Endothelial cell of umbilical vein (primary cell): ENCODE results near the gene LGR6. TPM values are rescaled to one million over a fixed set of nuclear protein-coding genes. Genes with fewer than 3 reads are reported as not detected.

ENCODE experiments used
- BruUV-seq: library from RNA; stranded (reverse); fragments of 400-500 nt; replicated peaks from 2 replicates; lab custom pipeline; 2021; lab: Mats Ljungman, UMichigan
- CTCF ChIA-PET: fragments of 300-600, 350-600 bp; sonication (Branson Sonifier 250); formaldehyde crosslinking; loops from one replicate; lab custom pipeline; 2021; ENCODE audit warnings: antibody characterized with exemption, inconsistent platforms; lab: Charles Lee
- POLR2A ChIA-PET: fragments of 300-600, 350-600 bp; sonication (Branson Sonifier 250); formaldehyde crosslinking; loops from one replicate; lab custom pipeline; 2021; ENCODE audit warnings: antibody characterized with exemption, inconsistent platforms; lab: Charles Lee
- DNase-seq: peaks from one replicate; pipeline ENCODE4 v3.0.0-alpha.2; 2011; ENCODE audit warnings: low read depth, low spot score
- FAIRE-seq: peaks from 2 replicates; lab custom pipeline; 2011; peaks lifted over from hg19 to GRCh38; lab: Jason Lieb, UNC
- H2AFZ ChIP-seq: 2 replicates; pipeline ENCODE4 v1.6.0; 2012; ENCODE audit warnings: low read depth, low read length, control low read depth, inconsistent platforms
- H3K27ac ChIP-seq: 2 replicates; pipeline ENCODE4 v1.5.1; 2011; ENCODE audit warnings: low read depth, mild to moderate bottlenecking, control low read depth, low read length, moderate library complexity; ENCODE audit not compliant: insufficient read depth
- H3K27me3 ChIP-seq, 2 experiments: 2 replicates each; pipeline versions ENCODE4 v1.6.0 to v1.6.1; 2011; ENCODE audit warnings: low read length in 2 of 2, mixed read lengths in 1 of 2; ENCODE audit not compliant: control insufficient read depth in 2 of 2, insufficient read depth in 2 of 2
- H3K36me3 ChIP-seq, 2 experiments: 2 replicates in 1 of 2; 3 replicates in 1 of 2; pipeline ENCODE4 v1.5.1; 2011; ENCODE audit warnings: low read length in 2 of 2, mild to moderate bottlenecking in 1 of 2, moderate library complexity in 1 of 2; ENCODE audit not compliant: control insufficient read depth in 2 of 2, insufficient read depth in 2 of 2; ENCODE audit errors: extremely low read depth in 1 of 2
- H3K4me1 ChIP-seq: 3 replicates; pipeline ENCODE4 v1.5.1; 2011; ENCODE audit warnings: mild to moderate bottlenecking, low read length; ENCODE audit not compliant: control insufficient read depth, insufficient read depth; ENCODE audit errors: extremely low read depth
- H3K4me2 ChIP-seq: 2 replicates; pipeline ENCODE4 v1.6.1; 2011; ENCODE audit warnings: low read length, control low read depth, mixed read lengths; ENCODE audit not compliant: insufficient read depth
- H3K4me3 ChIP-seq, 3 experiments: fragments of 200-600 bp in 1 of 3; sonication (generic), shearing (Covaris generic) in 1 of 3; replicated peaks in 1 of 3; 2 replicates each; pipeline ENCODE4 v1.5.1; 2011 to 2016; ENCODE audit warnings: control low read depth in 3 of 3, low read length in 3 of 3, mild to moderate bottlenecking in 2 of 3, inconsistent platforms in 1 of 3, low read depth in 1 of 3, moderate library complexity in 1 of 3; ENCODE audit not compliant: insufficient read depth in 1 of 3
- H3K79me2 ChIP-seq: 2 replicates; pipeline ENCODE4 v1.6.0; 2012; ENCODE audit warnings: low read length, inconsistent platforms; ENCODE audit not compliant: control insufficient read depth, insufficient read depth
- H3K9ac ChIP-seq: replicated peaks from 2 replicates; pipeline ENCODE3; 2011; ENCODE audit warnings: low read length, control low read depth; ENCODE audit not compliant: insufficient read depth; ENCODE audit errors: extremely low read depth
- H3K9me1 ChIP-seq: replicated peaks from 3 replicates; pipeline ENCODE4 v1.6.0; 2011; ENCODE audit warnings: mild to moderate bottlenecking, low read length; ENCODE audit not compliant: control insufficient read depth, insufficient read depth; ENCODE audit errors: extremely low read depth
- H3K9me3 ChIP-seq: replicated peaks from 2 replicates; pipeline ENCODE4 v1.5.1; 2012; ENCODE audit warnings: low read length, inconsistent platforms; ENCODE audit not compliant: control insufficient read depth, insufficient read depth
- H4K20me1 ChIP-seq: replicated peaks from 2 replicates; pipeline ENCODE3; 2011; ENCODE audit warnings: mild to moderate bottlenecking, low read length; ENCODE audit not compliant: control insufficient read depth, insufficient read depth; ENCODE audit errors: extremely low read depth
- EZH2 ChIP-seq: IDR thresholded peaks from 2 replicates; pipeline ENCODE4 v1.6.1; 2012; ENCODE audit warnings: borderline replicate concordance, low read depth, mild to moderate bottlenecking, moderate library complexity, low read length, inconsistent platforms; ENCODE audit not compliant: severe bottlenecking
- FOS ChIP-seq: IDR thresholded peaks from 2 replicates; pipeline ENCODE4 v1.6.1; 2011; ENCODE audit warnings: mild to moderate bottlenecking, low read length, moderate library complexity, borderline replicate concordance; ENCODE audit not compliant: insufficient read depth
- GATA2 ChIP-seq: IDR thresholded peaks from 2 replicates; pipeline ENCODE4 v1.7.0; 2011; ENCODE audit warnings: low read depth, mild to moderate bottlenecking, moderate library complexity, mixed read lengths, low read length; ENCODE audit not compliant: insufficient read length, insufficient read depth
- JUN ChIP-seq: IDR thresholded peaks from 2 replicates; pipeline ENCODE4 v1.6.1; 2011; ENCODE audit warnings: borderline replicate concordance, low read depth; ENCODE audit not compliant: insufficient read length, insufficient read depth
- MYC ChIP-seq: IDR thresholded peaks from one replicate; pipeline ENCODE4 v1.6.1; 2011; ENCODE audit warnings: mild to moderate bottlenecking, low read depth, low read length
- POLR2A ChIP-seq: IDR thresholded peaks from 2 replicates; pipeline ENCODE4 v1.6.1; 2012; ENCODE audit warnings: low read depth, mild to moderate bottlenecking, control low read depth, low read length
- POLR2AphosphoS5 ChIP-seq: IDR thresholded peaks from 2 replicates; pipeline ENCODE4 v1.6.1; 2012; ENCODE audit warnings: low read depth, mild to moderate bottlenecking, control low read depth, low read length, moderate library complexity; ENCODE audit not compliant: insufficient read depth
- dilution Hi-C: fragments of 300-500 bp; cut with MboI; formaldehyde crosslinking; loops from one replicate; pipeline ENCODE4 v1.15.0; 2019; ENCODE audit warnings: low sequenced_read_pairs; ENCODE audit not compliant: extremely low pct_ligation_motif_present
- intact Hi-C: fragments of 100-400 bp; cut with micrococcal nuclease; formaldehyde crosslinking; loops from one replicate; pipeline ENCODE4 v1.10.0; 2022
- polyA plus RNA-seq, 4 experiments: library from polyadenylated mRNA; depleted of rRNA in 3 of 4; stranded (reverse) in 3 of 4; unstranded in 1 of 4; fragments of >200 nt; gene quantifications; 2 replicates each; pipeline versions ENCODE4 v1.2.1 to v1.2.3, GENCODE V29; 2011 to 2012; ENCODE audit warnings: missing spikeins in 1 of 4
- total RNA-seq: library from RNA; stranded (reverse); gene quantifications from 2 replicates; pipeline ENCODE4 v1.2.3, GENCODE V29; 2021
- TF ChIP-seq, protein P1 (sequence below), 2 donors: IDR thresholded peaks; 1 replicate in 1 of 2; 2 replicates in 1 of 2; pipeline ENCODE4 v1.5.1; 2011; ENCODE audit warnings: low read length in 2 of 2, mild to moderate bottlenecking in 2 of 2, moderate library complexity in 2 of 2, control low read depth in 1 of 2, inconsistent platforms in 1 of 2, low read depth in 1 of 2; ENCODE audit not compliant: insufficient read depth in 1 of 2; ENCODE audit errors: extremely low read depth in 1 of 2
- TF ChIP-seq, protein P2 (sequence below): IDR thresholded peaks from 2 replicates; pipeline ENCODE4 v1.6.1; 2011; ENCODE audit not compliant: insufficient read depth, insufficient read length

The LGR6 gene
- total and polyA plus RNA-seq, 2 donors (not counting 3 experiments of a cell fraction or from before 2014, with no cell fraction given) = not detected

DNA sequence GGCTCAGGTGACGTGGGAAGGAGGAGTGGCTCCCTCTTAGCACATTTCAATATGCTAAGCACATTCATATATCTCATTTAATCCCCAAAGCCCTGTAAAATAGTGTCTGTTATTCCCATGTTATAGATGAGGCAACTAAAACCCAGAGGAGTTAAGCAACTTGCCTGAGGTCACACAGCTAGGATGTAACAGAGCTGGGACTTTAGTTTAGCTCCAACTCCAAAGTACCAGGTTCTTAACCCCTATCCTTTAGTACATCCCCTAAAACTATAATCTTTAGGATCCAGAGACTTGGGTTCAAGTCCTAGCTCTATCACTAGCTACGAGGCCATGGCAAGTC lies 48.5 kb downstream of the LGR6 start:
- Histone ChIP-seq H3K9me1 (no peaks in the 10 kb centered on the region), H2AFZ (no peak overlapping the region), H3K27me3 (peaks cover 0 to 18% of the 10 kb centered on the region in 2 experiments), H4K20me1 (no peaks in the 10 kb centered on the region), H3K79me2 (no peaks in the 10 kb centered on the region), H3K4me1 (no peaks in the 10 kb centered on the region), H3K4me3 (no peak overlapping the region), H3K27ac (no peak overlapping the region), H3K4me2 (no peak overlapping the region), H3K9me3 (no peaks in the 10 kb centered on the region), H3K36me3 (no peaks in the 10 kb centered on the region), H3K9ac (no peak overlapping the region)
- DNase-seq = no peak
- no peak for FAIRE-seq
- no TSS peak for BruUV-seq
- POLR2A ChIA-PET = no interaction called here
- dilution Hi-C loops = no loop called here
- TF ChIP-seq JUN = no peak
- TF ChIP-seq, protein P1, sequence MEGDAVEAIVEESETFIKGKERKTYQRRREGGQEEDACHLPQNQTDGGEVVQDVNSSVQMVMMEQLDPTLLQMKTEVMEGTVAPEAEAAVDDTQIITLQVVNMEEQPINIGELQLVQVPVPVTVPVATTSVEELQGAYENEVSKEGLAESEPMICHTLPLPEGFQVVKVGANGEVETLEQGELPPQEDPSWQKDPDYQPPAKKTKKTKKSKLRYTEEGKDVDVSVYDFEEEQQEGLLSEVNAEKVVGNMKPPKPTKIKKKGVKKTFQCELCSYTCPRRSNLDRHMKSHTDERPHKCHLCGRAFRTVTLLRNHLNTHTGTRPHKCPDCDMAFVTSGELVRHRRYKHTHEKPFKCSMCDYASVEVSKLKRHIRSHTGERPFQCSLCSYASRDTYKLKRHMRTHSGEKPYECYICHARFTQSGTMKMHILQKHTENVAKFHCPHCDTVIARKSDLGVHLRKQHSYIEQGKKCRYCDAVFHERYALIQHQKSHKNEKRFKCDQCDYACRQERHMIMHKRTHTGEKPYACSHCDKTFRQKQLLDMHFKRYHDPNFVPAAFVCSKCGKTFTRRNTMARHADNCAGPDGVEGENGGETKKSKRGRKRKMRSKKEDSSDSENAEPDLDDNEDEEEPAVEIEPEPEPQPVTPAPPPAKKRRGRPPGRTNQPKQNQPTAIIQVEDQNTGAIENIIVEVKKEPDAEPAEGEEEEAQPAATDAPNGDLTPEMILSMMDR (IDR thresholded peaks at IDR 0.05; ENCODE audit: extremely low read depth in 1 of 2, insufficient read depth in 1 of 2, low read depth in 1 of 2, low read length in 2 of 2) = no peak
- TF ChIP-seq FOS = no peak
- intact Hi-C loops = no loop called here
- CTCF ChIA-PET = interaction anchor here (0.9 kb wide), 1 partner anchor 32 kb away, joined by 4 read pairs; no protein-coding TSS in a partner anchor

DNA sequence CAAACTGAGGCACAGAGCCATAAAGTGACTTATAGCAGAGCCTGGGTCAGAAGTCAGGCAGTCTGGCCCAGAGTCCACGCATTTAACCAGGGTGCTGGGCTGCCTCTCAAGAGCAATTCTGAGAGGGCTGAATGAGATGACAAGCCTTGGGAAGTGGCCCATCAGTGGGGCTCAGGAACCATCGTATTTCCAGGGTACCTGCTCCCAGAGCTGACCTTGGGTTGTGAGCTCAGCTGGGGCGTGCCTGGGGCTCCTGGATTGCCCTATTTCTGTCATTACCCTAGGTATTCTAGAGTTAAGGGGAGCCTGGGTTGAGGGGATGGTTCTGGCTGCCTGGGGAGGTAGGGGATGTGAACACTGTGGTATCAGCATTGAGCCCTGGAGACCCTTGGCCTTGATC lies 49.4 kb downstream of the LGR6 start:
- no peaks in the 10 kb centered on the region for H3K9me1 ChIP-seq
- no peak overlapping the region for H3K4me3 ChIP-seq
- no peak for DNase-seq
- H3K9me3 ChIP-seq = no peaks in the 10 kb centered on the region
- no peak overlapping the region for H3K9ac ChIP-seq
- no peaks in the 10 kb centered on the region for H3K79me2 ChIP-seq
- H3K36me3 ChIP-seq = no peaks in the 10 kb centered on the region
- FAIRE-seq = no peak
- peaks cover 0 to 22% of the 10 kb centered on the region in 2 experiments for H3K27me3 ChIP-seq
- H3K27ac ChIP-seq = no peak overlapping the region
- no peak for TF ChIP-seq GATA2
- no peak for TF ChIP-seq MYC
- TF ChIP-seq, protein P1 (IDR thresholded peaks at IDR 0.05; ENCODE audit: extremely low read depth in 1 of 2, insufficient read depth in 1 of 2, low read depth in 1 of 2, low read length in 2 of 2) = no peak
- TF ChIP-seq POLR2AphosphoS5 = no peak
- no peak for TF ChIP-seq POLR2A
- no peak for TF ChIP-seq JUN
- TF ChIP-seq, protein P2, sequence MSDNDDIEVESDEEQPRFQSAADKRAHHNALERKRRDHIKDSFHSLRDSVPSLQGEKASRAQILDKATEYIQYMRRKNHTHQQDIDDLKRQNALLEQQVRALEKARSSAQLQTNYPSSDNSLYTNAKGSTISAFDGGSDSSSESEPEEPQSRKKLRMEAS = no peak
- TF ChIP-seq FOS = no peak
- no peak for TF ChIP-seq EZH2
- H4K20me1 ChIP-seq = no peaks in the 10 kb centered on the region
- no peak overlapping the region for H3K4me2 ChIP-seq
- intact Hi-C loops (no loop called here), dilution Hi-C loops (no loop called here)
- POLR2A ChIA-PET = no interaction called here
- CTCF ChIA-PET = interaction anchor here (0.9 kb wide), 1 partner anchor 44 kb away, joined by 3 read pairs; no protein-coding TSS in a partner anchor
- BruUV-seq = no TSS peak
- no peak overlapping the region for H2AFZ ChIP-seq
- H3K4me1 ChIP-seq = no peaks in the 10 kb centered on the region
